Muscle of leg (tissue), 11 donors: ENCODE data around the gene GABRR1. TPM values are rescaled to one million over a fixed set of nuclear protein-coding genes. Genes with fewer than 3 reads are reported as not detected.

Experiments used
- DNase-seq: peaks from one replicate; pipeline ENCODE4 v3.0.0; 2013
- H3K27ac ChIP-seq: one replicate; pipeline ENCODE4 v1.5.1; 2013; ENCODE audit warnings: mild to moderate bottlenecking, low read length, control low read depth
- H3K27me3 ChIP-seq: one replicate; pipeline ENCODE4 v1.6.1; 2013; ENCODE audit warnings: low read length; ENCODE audit not compliant: control insufficient read depth, insufficient read depth
- H3K36me3 ChIP-seq: one replicate; pipeline ENCODE4 v1.6.1; 2013; ENCODE audit warnings: low read length; ENCODE audit not compliant: control insufficient read depth, insufficient read depth
- H3K4me1 ChIP-seq: one replicate; pipeline ENCODE4 v1.6.1; 2013; ENCODE audit warnings: low read length; ENCODE audit not compliant: control insufficient read depth, insufficient read depth
- H3K4me3 ChIP-seq: one replicate; pipeline ENCODE4 v1.5.1; 2013; ENCODE audit warnings: low read length, control low read depth
- H3K9me3 ChIP-seq: replicated peaks from 2 replicates; pipeline ENCODE4 v1.6.1; 2013; ENCODE audit warnings: low read depth, low read length; ENCODE audit not compliant: control insufficient read depth
- WGBS: methylation state at CpG from one replicate; pipeline ENCODE4 v1.1.5; 2013; ENCODE audit warnings: missing lambda C conversion rate; ENCODE audit not compliant: insufficient coverage; 5-methylcytosine and 5-hydroxymethylcytosine counted together
- polyA plus RNA-seq, 8 donors: library from polyadenylated mRNA; unstranded; fragments of 120-200 nt; gene quantifications; one replicate each; pipeline versions ENCODE4 v1.2.1 to v1.2.3, GENCODE V29; 2013; ENCODE audit warnings: inconsistent platforms in 1 of 8, low replicate concordance in 1 of 8; ENCODE audit not compliant: insufficient read length in 8 of 8, insufficient read depth in 1 of 8
- total RNA-seq: library from RNA; stranded (reverse); fragments of 120-200 nt; gene quantifications from one replicate; pipeline ENCODE4 v1.2.4, GENCODE V29; 2013

GABRR1 gene
- total and polyA plus RNA-seq, 9 donors = 0.40 to 1.1 (median 0.85) TPM

- Histone ChIP-seq H3K9me3 (no peaks in the 10 kb centered on the region), H3K27me3 (no peaks in the 10 kb centered on the region), H3K36me3 (peaks cover 7% of the 10 kb centered on the region), H3K4me3 (peak overlapping the region; percentile 75), H3K4me1 (peaks cover 3% of the 10 kb centered on the region), H3K27ac (peak overlapping the region; percentile 94)
- WGBS = 1% methylated on average over 8 of the region's 17 CpGs
- peak; percentile 82 for DNase-seq
These were observed 71.8 kb downstream of the GABRR1 start for GRCh38 chr6:89145091-89145955.

GRCh38 chr6:89144354-89144906 is 72.7 kb downstream of the GABRR1 start:
- Histone ChIP-seq H3K27me3 (no peaks in the 10 kb centered on the region), H3K4me1 (peaks cover 3% of the 10 kb centered on the region), H3K36me3 (peaks cover 2% of the 10 kb centered on the region), H3K27ac (no peak overlapping the region), H3K9me3 (no peaks in the 10 kb centered on the region), H3K4me3 (no peak overlapping the region)
- DNase-seq = peak; percentile 6
- 49% methylated on average over 2 of the region's 2 CpGs for WGBS

GRCh38 chr6:89140347-89141156 is 76.6 kb downstream of the GABRR1 start:
- 74% methylated on average over 4 of the region's 7 CpGs for WGBS
- H3K36me3 ChIP-seq = peaks cover 2% of the 10 kb centered on the region
- H3K27me3 ChIP-seq = no peaks in the 10 kb centered on the region
- no peaks in the 10 kb centered on the region for H3K4me1 ChIP-seq
- H3K4me3 ChIP-seq = no peak overlapping the region
- no peak for DNase-seq
- H3K9me3 ChIP-seq = no peaks in the 10 kb centered on the region
- H3K27ac ChIP-seq = no peak overlapping the region

- Histone ChIP-seq H3K9me3 (no peaks in the 10 kb centered on the region), H3K27ac (no peak overlapping the region), H3K36me3 (peaks cover 2% of the 10 kb centered on the region), H3K27me3 (no peaks in the 10 kb centered on the region), H3K4me3 (no peak overlapping the region), H3K4me1 (no peaks in the 10 kb centered on the region)
- DNase-seq = no peak
- 59% methylated on average over 3 of the region's 5 CpGs for WGBS
These were observed 77.4 kb downstream of the GABRR1 start for GRCh38 chr6:89139509-89140346.

- H3K27me3 ChIP-seq = no peaks in the 10 kb centered on the region
- WGBS = no CpG with 5 or more reads among the region's 2 CpGs
- DNase-seq = no peak
- no peaks in the 10 kb centered on the region for H3K4me1 ChIP-seq
- no peaks in the 10 kb centered on the region for H3K9me3 ChIP-seq
- peaks cover 2% of the 10 kb centered on the region for H3K36me3 ChIP-seq
- no peak overlapping the region for H3K27ac ChIP-seq
- no peak overlapping the region for H3K4me3 ChIP-seq
These were observed 79.0 kb downstream of the GABRR1 start for GRCh38 chr6:89138173-89138572.

- no peak overlapping the region for H3K4me3 ChIP-seq
- no peaks in the 10 kb centered on the region for H3K36me3 ChIP-seq
- no peaks in the 10 kb centered on the region for H3K27me3 ChIP-seq
- 42% methylated on average over 2 of the region's 3 CpGs for WGBS
- DNase-seq = no peak
- no peaks in the 10 kb centered on the region for H3K9me3 ChIP-seq
- H3K4me1 ChIP-seq = no peaks in the 10 kb centered on the region
- H3K27ac ChIP-seq = no peak overlapping the region
These were observed 82.4 kb downstream of the GABRR1 start for GRCh38 chr6:89134723-89135122.

GRCh38 chr6:89133981-89134380 is 83.2 kb downstream of the GABRR1 start:
- H3K4me3 ChIP-seq = no peak overlapping the region
- 68% methylated on average over 7 of the region's 9 CpGs for WGBS
- H3K36me3 ChIP-seq = no peaks in the 10 kb centered on the region
- no peaks in the 10 kb centered on the region for H3K9me3 ChIP-seq
- no peaks in the 10 kb centered on the region for H3K4me1 ChIP-seq
- no peak overlapping the region for H3K27ac ChIP-seq
- DNase-seq = no peak
- H3K27me3 ChIP-seq = no peaks in the 10 kb centered on the region

- DNase-seq = no peak
- Histone ChIP-seq H3K9me3 (no peaks in the 10 kb centered on the region), H3K27ac (no peak overlapping the region), H3K27me3 (no peaks in the 10 kb centered on the region), H3K4me1 (no peaks in the 10 kb centered on the region), H3K36me3 (no peaks in the 10 kb centered on the region), H3K4me3 (no peak overlapping the region)
- WGBS = 100% methylated on average over 1 of the region's 2 CpGs
These were observed 85.1 kb downstream of the GABRR1 start for GRCh38 chr6:89132057-89132456.

- H3K27ac ChIP-seq = no peak overlapping the region
- H3K4me3 ChIP-seq = no peak overlapping the region
- no peak for DNase-seq
- WGBS = 90% methylated on average over 3 of the region's 3 CpGs
- no peaks in the 10 kb centered on the region for H3K4me1 ChIP-seq
- no peaks in the 10 kb centered on the region for H3K9me3 ChIP-seq
- H3K36me3 ChIP-seq = no peaks in the 10 kb centered on the region
- H3K27me3 ChIP-seq = no peaks in the 10 kb centered on the region
These were observed 85.6 kb downstream of the GABRR1 start for GRCh38 chr6:89131599-89131998.
